GM12872 (cell line): Measurements from ENCODE around the gene TBC1D14.

Experiments used
- CTCF ChIP-seq: IDR thresholded peaks from 3 replicates; pipeline ENCODE4 v1.5.1; 2011; ENCODE audit warnings: low read depth, mild to moderate bottlenecking, low read length, moderate library complexity; ENCODE audit not compliant: insufficient read depth

TBC1D14 gene

DNA sequence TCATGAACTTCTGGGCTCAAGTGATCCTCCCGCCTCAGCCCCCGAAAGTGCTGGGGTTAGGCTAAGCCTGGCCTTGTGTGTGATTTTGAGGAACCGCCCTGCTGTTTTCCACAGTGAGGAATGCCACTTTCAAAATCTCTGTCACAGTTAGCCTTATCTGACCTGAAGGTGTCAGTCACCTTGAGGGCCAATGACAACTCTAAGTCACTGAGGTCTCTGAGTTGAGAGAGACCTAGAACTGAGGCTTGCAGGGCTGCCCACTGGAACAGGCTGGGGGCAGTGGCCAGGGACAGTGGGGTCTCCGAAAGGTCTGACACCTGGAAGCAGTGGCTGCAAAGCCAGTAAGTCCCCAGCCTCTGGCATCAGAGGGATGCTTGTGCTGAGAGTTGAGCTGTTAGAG, 139.7 kb downstream of the TBC1D14 start:
- TF ChIP-seq CTCF = no peak

GRCh38 chr4:7049739-7050138, 140.1 kb downstream of the TBC1D14 start:
- TF ChIP-seq CTCF = no peak

GRCh38 chr4:7050481-7051143, 141.0 kb downstream of the TBC1D14 start:
- no peak for TF ChIP-seq CTCF

GRCh38 chr4:7051144-7051495, 141.5 kb downstream of the TBC1D14 start:
- TF ChIP-seq CTCF = no peak

DNA sequence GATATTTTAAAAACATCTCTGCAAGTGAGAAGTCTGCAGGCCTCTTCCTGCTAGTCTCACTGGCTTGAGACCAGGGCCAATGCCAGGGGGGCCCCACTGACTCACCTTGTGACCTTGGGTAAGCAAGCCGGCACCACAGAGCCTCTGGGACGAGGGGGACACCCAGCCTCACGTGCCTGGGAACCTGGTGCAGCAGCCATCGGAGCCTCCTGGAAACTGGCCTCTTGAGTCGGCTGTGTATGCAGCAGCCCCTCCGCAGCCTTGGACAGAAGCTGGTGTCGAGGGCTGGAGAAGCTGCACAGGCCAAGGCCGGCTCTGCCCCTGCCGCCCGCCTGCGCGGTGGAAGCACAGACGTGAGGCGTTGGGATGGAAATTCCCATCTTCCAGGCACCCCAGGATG, 142.3 kb downstream of the TBC1D14 start:
- TF ChIP-seq CTCF = no peak

- no peak for TF ChIP-seq CTCF
Observed at GRCh38 chr4:7052313-7052712, 142.7 kb downstream of the TBC1D14 start.

DNA sequence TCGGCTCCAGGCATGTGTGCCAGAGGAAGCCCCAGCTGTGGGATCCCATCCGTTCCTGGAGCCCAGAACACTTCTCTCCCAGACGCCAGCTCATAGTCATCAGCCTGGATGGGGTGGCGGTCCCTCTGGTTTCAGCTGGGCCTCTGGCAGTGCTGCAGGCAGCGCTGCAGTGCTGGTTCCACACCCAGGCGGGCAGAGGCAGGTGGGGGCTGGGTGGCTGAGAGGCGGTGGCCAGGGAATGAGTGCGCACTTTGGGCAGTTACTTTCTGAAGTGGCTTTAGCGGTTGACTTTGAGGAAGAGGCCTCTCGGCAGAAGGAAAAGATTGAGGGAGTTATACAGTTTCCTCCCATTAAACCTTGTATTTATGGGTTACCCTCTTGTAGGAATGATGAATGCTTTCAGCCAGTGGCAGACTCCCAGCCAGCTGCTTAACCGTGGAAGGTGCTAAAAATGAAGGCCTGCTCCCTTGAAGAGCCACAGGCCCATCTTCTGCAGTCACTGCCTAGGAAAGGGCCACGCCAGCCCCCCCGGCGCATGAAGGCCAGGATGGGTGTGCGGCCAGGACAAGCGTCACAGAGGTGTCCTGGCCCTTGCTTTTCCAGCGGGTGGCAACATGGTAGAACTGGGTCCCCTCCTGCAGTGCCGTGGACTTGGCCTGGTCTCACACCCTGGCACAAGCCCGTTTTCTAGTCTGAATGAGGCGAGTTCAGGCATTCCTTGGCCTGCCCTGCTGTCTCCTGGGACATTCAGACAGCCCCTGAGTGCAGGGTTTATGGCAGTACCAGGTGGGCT, 143.5 kb downstream of the TBC1D14 start:
- TF ChIP-seq CTCF = no peak
